Chondrocyte (in vitro differentiated cells): Measurements from ENCODE around the gene QDPR. TPM values are rescaled to one million over a fixed set of nuclear protein-coding genes. Genes with fewer than 3 reads are reported as not detected.

ENCODE experiments used
- DNase-seq: peaks from one replicate; pipeline ENCODE4 v3.0.0; 2021; ENCODE audit warnings: mixed read lengths, low spot score
- H3K27ac Mint-ChIP-seq: one replicate; pipeline ENCODE4 v1.8.0; 2021; ENCODE audit warnings: mild to moderate bottlenecking, moderate library complexity, mixed read lengths; ENCODE audit not compliant: unreplicated experiment
- H3K27me3 Mint-ChIP-seq: 2 replicates; pipeline ENCODE4 v1.8.0; 2021; ENCODE audit warnings: low read depth, mixed read lengths
- H3K36me3 Mint-ChIP-seq: 2 replicates; pipeline ENCODE4 v1.8.0; 2021; ENCODE audit warnings: low read depth, mixed read lengths
- H3K4me1 Mint-ChIP-seq: 2 replicates; pipeline ENCODE4 v1.8.0; 2021; ENCODE audit warnings: low read depth, mild to moderate bottlenecking, mixed read lengths
- H3K4me3 Mint-ChIP-seq: one replicate; pipeline ENCODE4 v1.8.0; 2021; ENCODE audit warnings: mild to moderate bottlenecking, moderate library complexity, mixed read lengths; ENCODE audit not compliant: unreplicated experiment
- H3K9me3 Mint-ChIP-seq: 2 replicates; pipeline ENCODE4 v1.8.0; 2021; ENCODE audit warnings: low read depth, mixed read lengths
- total RNA-seq: library from RNA; stranded (reverse); gene quantifications from 3 replicates; pipeline ENCODE4 v1.2.1, GENCODE V29; 2021
- TF ChIP-seq, protein P1 (sequence below): fragments of 200-600 bp; sonication (generic); IDR thresholded peaks from 2 replicates; pipeline ENCODE4 v1.5.0; 2021; ENCODE audit warnings: antibody characterized with exemption, mild to moderate bottlenecking, moderate library complexity

The QDPR gene
- total RNA-seq, 1 donor from 2014 or later = 23.3 TPM

GRCh38 chr4:17497890-17498523 lies 13.9 kb downstream of the QDPR start:
- TF ChIP-seq, protein P1, sequence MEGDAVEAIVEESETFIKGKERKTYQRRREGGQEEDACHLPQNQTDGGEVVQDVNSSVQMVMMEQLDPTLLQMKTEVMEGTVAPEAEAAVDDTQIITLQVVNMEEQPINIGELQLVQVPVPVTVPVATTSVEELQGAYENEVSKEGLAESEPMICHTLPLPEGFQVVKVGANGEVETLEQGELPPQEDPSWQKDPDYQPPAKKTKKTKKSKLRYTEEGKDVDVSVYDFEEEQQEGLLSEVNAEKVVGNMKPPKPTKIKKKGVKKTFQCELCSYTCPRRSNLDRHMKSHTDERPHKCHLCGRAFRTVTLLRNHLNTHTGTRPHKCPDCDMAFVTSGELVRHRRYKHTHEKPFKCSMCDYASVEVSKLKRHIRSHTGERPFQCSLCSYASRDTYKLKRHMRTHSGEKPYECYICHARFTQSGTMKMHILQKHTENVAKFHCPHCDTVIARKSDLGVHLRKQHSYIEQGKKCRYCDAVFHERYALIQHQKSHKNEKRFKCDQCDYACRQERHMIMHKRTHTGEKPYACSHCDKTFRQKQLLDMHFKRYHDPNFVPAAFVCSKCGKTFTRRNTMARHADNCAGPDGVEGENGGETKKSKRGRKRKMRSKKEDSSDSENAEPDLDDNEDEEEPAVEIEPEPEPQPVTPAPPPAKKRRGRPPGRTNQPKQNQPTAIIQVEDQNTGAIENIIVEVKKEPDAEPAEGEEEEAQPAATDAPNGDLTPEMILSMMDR = no peak
- Mint-ChIP-seq H3K27ac (no peak overlapping the region), H3K4me1 (peaks cover 11% of the 10 kb centered on the region), H3K27me3 (no peaks in the 10 kb centered on the region), H3K36me3 (peaks cover 17% of the 10 kb centered on the region), H3K4me3 (no peak overlapping the region), H3K9me3 (no peaks in the 10 kb centered on the region)
- DNase-seq = no peak

- Mint-ChIP-seq H3K36me3 (peaks cover 15% of the 10 kb centered on the region), H3K9me3 (no peaks in the 10 kb centered on the region), H3K27ac (peak overlapping the region; percentile 24), H3K27me3 (no peaks in the 10 kb centered on the region), H3K4me1 (peaks cover 20% of the 10 kb centered on the region), H3K4me3 (no peak overlapping the region)
- no peak for DNase-seq
- TF ChIP-seq, protein P1 = no peak
Measured at GRCh38 chr4:17494258-17495190, 17.4 kb downstream of the QDPR start.

GRCh38 chr4:17493619-17494018 lies 18.3 kb downstream of the QDPR start:
- DNase-seq = no peak
- no peak overlapping the region for H3K4me3 Mint-ChIP-seq
- H3K9me3 Mint-ChIP-seq = no peaks in the 10 kb centered on the region

DNA sequence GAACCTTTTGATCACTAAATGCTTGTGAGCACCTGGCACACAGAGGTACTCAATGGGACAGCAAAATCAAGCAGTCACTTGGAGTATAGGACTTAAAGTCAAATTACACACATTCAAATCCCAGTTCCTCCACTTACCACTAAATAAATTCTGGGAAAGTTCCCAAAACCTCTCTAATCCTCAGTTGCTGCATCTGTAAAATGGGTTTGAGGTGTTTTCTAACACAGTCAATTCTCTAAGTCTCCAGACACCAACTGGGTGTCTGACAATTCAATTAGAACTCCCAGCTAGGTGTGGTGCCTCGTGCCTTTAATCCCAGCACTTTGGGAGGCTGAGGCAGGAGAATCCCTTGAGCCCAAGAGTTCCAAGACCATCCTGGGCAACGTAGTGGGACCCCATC lies 19.0 kb downstream of the QDPR start:
- H3K4me1 Mint-ChIP-seq = peaks cover 20% of the 10 kb centered on the region
- no peaks in the 10 kb centered on the region for H3K9me3 Mint-ChIP-seq
- H3K27ac Mint-ChIP-seq = no peak overlapping the region
- H3K27me3 Mint-ChIP-seq = no peaks in the 10 kb centered on the region
- TF ChIP-seq, protein P1 = no peak
- no peak overlapping the region for H3K4me3 Mint-ChIP-seq
- H3K36me3 Mint-ChIP-seq = peaks cover 19% of the 10 kb centered on the region
- DNase-seq = no peak

More at GRCh38 chr4:17493619-17494018, 18.3 kb downstream of the QDPR start:
- no peak overlapping the region for H3K27ac Mint-ChIP-seq
- H3K4me1 Mint-ChIP-seq = peaks cover 20% of the 10 kb centered on the region
- TF ChIP-seq, protein P1 = no peak
- no peaks in the 10 kb centered on the region for H3K27me3 Mint-ChIP-seq
- peaks cover 23% of the 10 kb centered on the region for H3K36me3 Mint-ChIP-seq

DNA sequence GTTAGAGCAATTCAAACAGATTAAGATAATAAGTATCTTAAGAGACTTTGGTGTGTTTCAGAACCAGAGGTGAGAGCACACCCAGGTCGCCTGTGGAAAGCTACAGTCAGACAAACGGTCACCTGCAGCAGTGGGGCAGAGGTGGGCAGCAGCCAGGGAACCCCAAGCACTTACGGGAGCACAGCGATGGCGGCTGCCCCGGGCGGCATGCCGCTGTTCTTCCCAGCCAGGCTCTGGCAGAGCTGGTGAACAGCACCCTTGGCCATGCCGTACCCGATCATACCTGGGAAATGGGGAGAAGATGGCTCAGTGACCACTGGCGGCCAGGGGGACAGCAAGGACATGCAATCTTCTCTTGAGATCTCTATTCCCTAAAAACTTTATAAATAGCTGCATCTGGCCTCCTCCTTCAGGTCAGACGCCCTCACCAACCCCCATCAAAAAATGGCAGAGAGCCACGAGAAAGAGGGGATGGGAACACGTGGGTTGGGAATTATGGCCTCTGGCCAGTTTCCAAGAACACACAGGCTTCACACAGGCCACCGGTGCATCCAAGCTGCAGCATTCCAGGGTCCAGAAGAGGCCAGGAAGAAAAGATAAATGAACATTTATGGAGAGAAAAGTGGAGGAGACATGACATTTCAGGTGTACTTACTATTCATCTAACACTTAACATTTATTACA lies 19.7 kb downstream of the QDPR start:
- no peak overlapping the region for H3K4me3 Mint-ChIP-seq
- peaks cover 20% of the 10 kb centered on the region for H3K4me1 Mint-ChIP-seq
- peaks cover 17% of the 10 kb centered on the region for H3K36me3 Mint-ChIP-seq
- no peak for DNase-seq
- TF ChIP-seq, protein P1 = no peak
- no peaks in the 10 kb centered on the region for H3K27me3 Mint-ChIP-seq
- H3K27ac Mint-ChIP-seq = no peak overlapping the region
- H3K9me3 Mint-ChIP-seq = no peaks in the 10 kb centered on the region
